ENCODE results near the gene PFDN4. TPM values are rescaled to one million over a fixed set of nuclear protein-coding genes. Genes with fewer than 3 reads are reported as not detected.
"Not testable (repeated sequence)": the region's sequence is repeated elsewhere in the genome, so short reads cannot be mapped to it uniquely, and the experiment has no call there.

Gene PFDN4
- total and polyA plus RNA-seq, 2 donors (not counting 1 experiment from before 2014, with no cell fraction given), result 9.1 to 16.8 TPM

DNA sequence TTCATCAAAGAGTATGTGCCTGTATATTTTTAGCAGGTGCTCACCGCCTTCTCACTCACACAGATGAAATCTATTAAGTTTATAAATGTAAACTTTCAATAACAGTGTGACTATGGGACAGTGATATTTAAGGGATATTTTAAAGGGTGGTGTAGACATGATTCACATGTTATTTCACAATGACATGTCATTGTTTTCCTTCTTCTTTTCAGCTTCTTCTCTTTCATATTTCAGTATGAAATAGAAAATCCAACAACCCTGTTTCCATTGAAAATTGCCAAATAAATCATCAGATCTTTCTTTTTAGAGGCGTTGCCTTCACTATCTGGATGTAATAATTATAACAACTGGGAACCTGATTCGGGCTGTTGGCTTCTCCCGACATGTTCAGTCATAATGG is 54.8 kb downstream of the PFDN4 start:
- no peak overlapping the region for H3K4me3 ChIP-seq (ENCODE audit: control extremely low read depth in 1 of 5, extremely low read depth in 1 of 5, insufficient read depth in 1 of 5, low read depth in 2 of 5, low read length in 4 of 5)
- H3K27ac ChIP-seq (ENCODE audit: low read length in 2 of 2), result no peak overlapping the region
- CTCF ChIA-PET, result no interaction called here
- ATAC-seq (ENCODE audit: low read depth) (no peak), DNase-seq (no peak)
- Mint-ChIP-seq H3K27ac (no peak overlapping the region), H3K4me3 (no peak overlapping the region), H3K27me3 (peaks cover 18% of the 10 kb centered on the region), H3K4me1 (no peaks in the 10 kb centered on the region), H3K9me3 (ENCODE audit: insufficient read depth) (no peaks in the 10 kb centered on the region)
- no peak overlapping the region for H3K4me2 ChIP-seq (replicated peaks; ENCODE audit: low read depth, low read length, poor library complexity, severe bottlenecking)
- no peak overlapping the region for H3K9ac ChIP-seq (ENCODE audit: low read length)
- POLR2A ChIA-PET, result no interaction called here
- no peaks in the 10 kb centered on the region for H3K4me1 ChIP-seq (ENCODE audit: control insufficient read depth in 2 of 2, insufficient read depth in 2 of 2, low read length in 2 of 2)
- intact Hi-C loops (cut with micrococcal nuclease), result no loop called here
- no peaks in the 10 kb centered on the region for H3K79me2 ChIP-seq (ENCODE audit: control insufficient read depth, insufficient read depth, low read length)
- no peak overlapping the region for H2AFZ ChIP-seq (ENCODE audit: insufficient read depth, low read depth, low read length, poor library complexity, severe bottlenecking)
- no peaks in the 10 kb centered on the region for H3K9me3 ChIP-seq (ENCODE audit: control extremely low read depth in 1 of 3, control insufficient read depth in 2 of 3, insufficient read depth in 1 of 3, low read length in 2 of 3)
- no peaks in the 10 kb centered on the region for H3K27me3 ChIP-seq (replicated peaks in 1 of 4; ENCODE audit: control extremely low read depth in 1 of 4, control insufficient read depth in 3 of 4, insufficient read depth in 4 of 4, low read length in 3 of 4)
- no peaks in the 10 kb centered on the region for H3K36me3 ChIP-seq (replicated peaks in 1 of 2; ENCODE audit: control extremely low read depth in 1 of 2, control insufficient read depth in 1 of 2, extremely low read depth in 1 of 2, insufficient read depth in 2 of 2, low read length in 1 of 2)
- H4K20me1 ChIP-seq (ENCODE audit: control insufficient read depth, insufficient read depth, low read length, poor library complexity, severe bottlenecking), result no peaks in the 10 kb centered on the region
- no CpG with 5 or more reads among the region's 4 CpGs for WGBS (ENCODE audit: insufficient coverage)
- TF ChIP-seq EZH2 (IDR thresholded peaks at IDR 0.05; ENCODE audit: borderline replicate concordance, insufficient read depth, low read depth, low read length, poor library complexity, severe bottlenecking), result no peak
- TF ChIP-seq, protein P1, sequence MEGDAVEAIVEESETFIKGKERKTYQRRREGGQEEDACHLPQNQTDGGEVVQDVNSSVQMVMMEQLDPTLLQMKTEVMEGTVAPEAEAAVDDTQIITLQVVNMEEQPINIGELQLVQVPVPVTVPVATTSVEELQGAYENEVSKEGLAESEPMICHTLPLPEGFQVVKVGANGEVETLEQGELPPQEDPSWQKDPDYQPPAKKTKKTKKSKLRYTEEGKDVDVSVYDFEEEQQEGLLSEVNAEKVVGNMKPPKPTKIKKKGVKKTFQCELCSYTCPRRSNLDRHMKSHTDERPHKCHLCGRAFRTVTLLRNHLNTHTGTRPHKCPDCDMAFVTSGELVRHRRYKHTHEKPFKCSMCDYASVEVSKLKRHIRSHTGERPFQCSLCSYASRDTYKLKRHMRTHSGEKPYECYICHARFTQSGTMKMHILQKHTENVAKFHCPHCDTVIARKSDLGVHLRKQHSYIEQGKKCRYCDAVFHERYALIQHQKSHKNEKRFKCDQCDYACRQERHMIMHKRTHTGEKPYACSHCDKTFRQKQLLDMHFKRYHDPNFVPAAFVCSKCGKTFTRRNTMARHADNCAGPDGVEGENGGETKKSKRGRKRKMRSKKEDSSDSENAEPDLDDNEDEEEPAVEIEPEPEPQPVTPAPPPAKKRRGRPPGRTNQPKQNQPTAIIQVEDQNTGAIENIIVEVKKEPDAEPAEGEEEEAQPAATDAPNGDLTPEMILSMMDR (IDR thresholded peaks at IDR 0.05), result no peak

DNA sequence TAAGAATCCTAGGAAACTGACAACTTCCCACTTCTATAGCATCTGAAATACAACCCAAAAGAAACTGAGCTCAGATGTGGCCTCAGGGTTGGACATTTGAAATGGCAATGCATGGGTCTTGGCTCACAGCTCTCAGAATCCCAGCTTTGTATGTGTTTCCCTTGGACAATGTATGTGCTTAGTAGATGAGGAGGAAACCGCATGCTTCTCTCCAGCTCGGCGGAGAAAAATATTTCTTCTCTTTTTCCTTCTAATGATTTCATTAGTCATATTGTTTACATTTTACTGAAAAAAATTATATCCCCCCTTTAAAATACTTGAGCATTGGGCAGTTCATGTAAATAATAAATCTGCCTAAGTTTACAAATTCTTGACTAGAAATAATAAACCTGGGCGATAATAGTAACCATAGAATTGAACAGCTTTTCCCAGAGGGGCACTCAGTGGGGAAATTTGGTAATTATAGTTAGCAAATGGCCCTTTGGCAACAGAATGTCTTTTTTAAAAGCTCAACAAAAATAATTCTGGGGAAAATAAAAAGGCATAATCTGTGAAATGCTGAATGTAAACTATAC is 55.3 kb downstream of the PFDN4 start:
- CTCF ChIA-PET, result no interaction called here
- H4K20me1 ChIP-seq (ENCODE audit: control insufficient read depth, insufficient read depth, low read length, poor library complexity, severe bottlenecking), result no peaks in the 10 kb centered on the region
- H2AFZ ChIP-seq (ENCODE audit: insufficient read depth, low read depth, low read length, poor library complexity, severe bottlenecking), result no peak overlapping the region
- H3K9me3 ChIP-seq (ENCODE audit: control extremely low read depth in 1 of 3, control insufficient read depth in 2 of 3, insufficient read depth in 1 of 3, low read length in 2 of 3), result no peaks in the 10 kb centered on the region
- no peaks in the 10 kb centered on the region for H3K36me3 ChIP-seq (replicated peaks in 1 of 2; ENCODE audit: control extremely low read depth in 1 of 2, control insufficient read depth in 1 of 2, extremely low read depth in 1 of 2, insufficient read depth in 2 of 2, low read length in 1 of 2)
- Mint-ChIP-seq H3K9me3 (ENCODE audit: insufficient read depth) (no peaks in the 10 kb centered on the region), H3K27me3 (peaks cover 23% of the 10 kb centered on the region), H3K4me3 (no peak overlapping the region), H3K4me1 (no peaks in the 10 kb centered on the region), H3K27ac (no peak overlapping the region)
- no peaks in the 10 kb centered on the region for H3K27me3 ChIP-seq (replicated peaks in 1 of 4; ENCODE audit: control extremely low read depth in 1 of 4, control insufficient read depth in 3 of 4, insufficient read depth in 4 of 4, low read length in 3 of 4)
- no peak for TF ChIP-seq EZH2 (IDR thresholded peaks at IDR 0.05; ENCODE audit: borderline replicate concordance, insufficient read depth, low read depth, low read length, poor library complexity, severe bottlenecking)
- TF ChIP-seq, protein P1 (IDR thresholded peaks at IDR 0.05), result no peak
- ATAC-seq (ENCODE audit: low read depth) (no peak), DNase-seq (no peak)
- H3K79me2 ChIP-seq (ENCODE audit: control insufficient read depth, insufficient read depth, low read length), result no peaks in the 10 kb centered on the region
- H3K4me2 ChIP-seq (replicated peaks; ENCODE audit: low read depth, low read length, poor library complexity, severe bottlenecking), result no peak overlapping the region
- POLR2A ChIA-PET, result no interaction called here
- H3K27ac ChIP-seq (ENCODE audit: low read length in 2 of 2), result no peak overlapping the region
- H3K4me3 ChIP-seq (ENCODE audit: control extremely low read depth in 1 of 5, extremely low read depth in 1 of 5, insufficient read depth in 1 of 5, low read depth in 2 of 5, low read length in 4 of 5), result no peak overlapping the region
- no CpG with 5 or more reads among the region's 4 CpGs for WGBS (ENCODE audit: insufficient coverage)
- no peak overlapping the region for H3K9ac ChIP-seq (ENCODE audit: low read length)
- no peaks in the 10 kb centered on the region for H3K4me1 ChIP-seq (ENCODE audit: control insufficient read depth in 2 of 2, insufficient read depth in 2 of 2, low read length in 2 of 2)
- intact Hi-C loops (cut with micrococcal nuclease), result no loop called here

DNA sequence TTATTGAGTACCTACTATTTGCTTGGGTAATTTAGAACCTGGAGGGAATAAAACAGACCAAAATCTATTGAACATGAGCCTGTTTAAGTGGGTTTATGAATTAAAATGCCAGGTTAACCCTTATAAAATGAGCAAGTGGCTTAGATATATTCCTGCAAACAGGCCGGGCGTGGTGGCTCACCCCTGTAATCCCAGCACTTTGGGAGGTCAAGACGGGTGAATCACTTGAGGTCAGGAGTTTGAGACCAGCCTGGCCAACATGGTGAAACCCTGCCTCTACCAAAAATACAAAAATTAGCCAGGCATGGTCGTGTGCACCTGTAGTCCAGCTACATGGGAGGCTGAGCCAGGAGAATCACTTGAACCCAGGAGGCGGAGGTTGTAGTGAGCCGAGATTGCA is 57.9 kb downstream of the PFDN4 start:
- H3K79me2 ChIP-seq (ENCODE audit: control insufficient read depth, insufficient read depth, low read length); H3K36me3 ChIP-seq (replicated peaks in 1 of 2; ENCODE audit: control extremely low read depth in 1 of 2, control insufficient read depth in 1 of 2, extremely low read depth in 1 of 2, insufficient read depth in 2 of 2, low read length in 1 of 2); H3K4me1 Mint-ChIP-seq; H3K4me2 ChIP-seq (replicated peaks; ENCODE audit: low read depth, low read length, poor library complexity, severe bottlenecking); H3K9ac ChIP-seq (ENCODE audit: low read length); intact Hi-C loops (cut with micrococcal nuclease); ATAC-seq (ENCODE audit: low read depth); POLR2A ChIA-PET; H3K4me3 ChIP-seq (ENCODE audit: control extremely low read depth in 1 of 5, extremely low read depth in 1 of 5, insufficient read depth in 1 of 5, low read depth in 2 of 5, low read length in 4 of 5); H3K27ac ChIP-seq (ENCODE audit: low read length in 2 of 2); H3K4me3 Mint-ChIP-seq; H2AFZ ChIP-seq (ENCODE audit: insufficient read depth, low read depth, low read length, poor library complexity, severe bottlenecking); H3K27me3 ChIP-seq (replicated peaks in 1 of 4; ENCODE audit: control extremely low read depth in 1 of 4, control insufficient read depth in 3 of 4, insufficient read depth in 4 of 4, low read length in 3 of 4); DNase-seq; CTCF ChIA-PET; H3K4me1 ChIP-seq (ENCODE audit: control insufficient read depth in 2 of 2, insufficient read depth in 2 of 2, low read length in 2 of 2); H3K9me3 Mint-ChIP-seq (ENCODE audit: insufficient read depth); H4K20me1 ChIP-seq (ENCODE audit: control insufficient read depth, insufficient read depth, low read length, poor library complexity, severe bottlenecking); H3K9me3 ChIP-seq (ENCODE audit: control extremely low read depth in 1 of 3, control insufficient read depth in 2 of 3, insufficient read depth in 1 of 3, low read length in 2 of 3); H3K27ac Mint-ChIP-seq: not testable (repeated sequence)
- H3K27me3 Mint-ChIP-seq, result peaks cover 22% of the 10 kb centered on the region
- WGBS (ENCODE audit: insufficient coverage), result 93% methylated on average over 4 of the region's 6 CpGs
